ENCODE results near the gene SELENOO.

The SELENOO gene

GRCh38 chr22:50218996-50219727 is 18.4 kb downstream of the SELENOO start:
- Mint-ChIP-seq H3K27ac (no peak overlapping the region), H3K4me3 (no peak overlapping the region), H3K27me3 (no peaks in the 10 kb centered on the region), H3K4me1 (no peaks in the 10 kb centered on the region), H3K9me3 (no peaks in the 10 kb centered on the region), H3K36me3 (peaks cover 48% of the 10 kb centered on the region)
- no peak for DNase-seq
- CTCF ChIA-PET: interaction anchor here (1.0 kb wide), 1 partner anchor 10 kb away, joined by 3 read pairs; no protein-coding TSS in a partner anchor

GRCh38 chr22:50219800-50220602 is 19.2 kb downstream of the SELENOO start:
- Mint-ChIP-seq H3K27ac (no peak overlapping the region), H3K9me3 (no peaks in the 10 kb centered on the region), H3K36me3 (peaks cover 47% of the 10 kb centered on the region), H3K4me3 (no peak overlapping the region), H3K27me3 (no peaks in the 10 kb centered on the region), H3K4me1 (no peaks in the 10 kb centered on the region)
- CTCF ChIA-PET: interaction anchor here (1.6 kb wide), 1 partner anchor 19 kb away, joined by 3 read pairs; no protein-coding TSS in a partner anchor
- DNase-seq: no peak

GRCh38 chr22:50220603-50221409 is 20.0 kb downstream of the SELENOO start:
- CTCF ChIA-PET: interaction anchor here (1.6 kb wide), 1 partner anchor 18 kb away, joined by 3 read pairs; no protein-coding TSS in a partner anchor
- no peak overlapping the region for H3K27ac Mint-ChIP-seq

GRCh38 chr22:50221410-50222300 is 20.8 kb downstream of the SELENOO start:
- H3K9me3 Mint-ChIP-seq: no peaks in the 10 kb centered on the region
- H3K36me3 Mint-ChIP-seq: peaks cover 37% of the 10 kb centered on the region
- DNase-seq: no peak
- CTCF ChIA-PET: interaction anchor here (1.6 kb wide), 1 partner anchor 18 kb away, joined by 3 read pairs; no protein-coding TSS in a partner anchor
- no peak overlapping the region for H3K4me3 Mint-ChIP-seq
- no peak overlapping the region for H3K27ac Mint-ChIP-seq
- no peaks in the 10 kb centered on the region for H3K4me1 Mint-ChIP-seq
- no peaks in the 10 kb centered on the region for H3K27me3 Mint-ChIP-seq

More at GRCh38 chr22:50220603-50221409, 20.0 kb downstream of the SELENOO start:
- Mint-ChIP-seq H3K27me3 (no peaks in the 10 kb centered on the region), H3K4me1 (no peaks in the 10 kb centered on the region), H3K9me3 (no peaks in the 10 kb centered on the region), H3K36me3 (peaks cover 43% of the 10 kb centered on the region), H3K4me3 (no peak overlapping the region)
- no peak for DNase-seq

DNA sequence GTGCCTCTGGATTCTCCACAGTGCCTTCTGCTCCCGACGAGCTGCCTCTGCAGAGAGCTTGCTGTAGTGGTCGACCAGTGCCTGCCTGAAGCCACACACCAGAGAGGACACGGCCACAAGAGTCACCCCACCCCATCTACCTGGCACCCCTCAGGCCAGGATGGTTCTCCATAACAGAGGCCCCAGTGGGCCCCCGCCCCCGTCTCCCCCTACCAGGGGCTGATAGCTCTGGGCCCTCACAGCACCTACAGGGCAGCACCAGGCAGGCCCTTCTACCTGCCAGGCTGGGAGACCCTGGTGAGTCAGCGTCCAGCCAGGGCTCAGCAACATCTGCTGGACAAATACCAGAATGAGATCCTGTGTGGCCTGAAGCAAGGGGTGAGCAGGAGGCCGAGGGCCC is 21.7 kb downstream of the SELENOO start:
- Mint-ChIP-seq H3K9me3 (no peaks in the 10 kb centered on the region), H3K27ac (no peak overlapping the region), H3K4me1 (no peaks in the 10 kb centered on the region), H3K36me3 (peaks cover 36% of the 10 kb centered on the region), H3K4me3 (no peak overlapping the region), H3K27me3 (no peaks in the 10 kb centered on the region)
- no peak for DNase-seq
- CTCF ChIA-PET: no interaction called here

- CTCF ChIA-PET: interaction anchor here (1.5 kb wide), 1 partner anchor 9 kb away, joined by 4 read pairs; no protein-coding TSS in a partner anchor
- H3K27me3 Mint-ChIP-seq: no peaks in the 10 kb centered on the region
- no peak overlapping the region for H3K4me3 Mint-ChIP-seq
- H3K27ac Mint-ChIP-seq: no peak overlapping the region
- H3K36me3 Mint-ChIP-seq: peaks cover 38% of the 10 kb centered on the region
- H3K4me1 Mint-ChIP-seq: no peaks in the 10 kb centered on the region
- H3K9me3 Mint-ChIP-seq: no peaks in the 10 kb centered on the region
- no peak for DNase-seq
Observed at GRCh38 chr22:50224071-50224470, 23.3 kb downstream of the SELENOO start.

DNA sequence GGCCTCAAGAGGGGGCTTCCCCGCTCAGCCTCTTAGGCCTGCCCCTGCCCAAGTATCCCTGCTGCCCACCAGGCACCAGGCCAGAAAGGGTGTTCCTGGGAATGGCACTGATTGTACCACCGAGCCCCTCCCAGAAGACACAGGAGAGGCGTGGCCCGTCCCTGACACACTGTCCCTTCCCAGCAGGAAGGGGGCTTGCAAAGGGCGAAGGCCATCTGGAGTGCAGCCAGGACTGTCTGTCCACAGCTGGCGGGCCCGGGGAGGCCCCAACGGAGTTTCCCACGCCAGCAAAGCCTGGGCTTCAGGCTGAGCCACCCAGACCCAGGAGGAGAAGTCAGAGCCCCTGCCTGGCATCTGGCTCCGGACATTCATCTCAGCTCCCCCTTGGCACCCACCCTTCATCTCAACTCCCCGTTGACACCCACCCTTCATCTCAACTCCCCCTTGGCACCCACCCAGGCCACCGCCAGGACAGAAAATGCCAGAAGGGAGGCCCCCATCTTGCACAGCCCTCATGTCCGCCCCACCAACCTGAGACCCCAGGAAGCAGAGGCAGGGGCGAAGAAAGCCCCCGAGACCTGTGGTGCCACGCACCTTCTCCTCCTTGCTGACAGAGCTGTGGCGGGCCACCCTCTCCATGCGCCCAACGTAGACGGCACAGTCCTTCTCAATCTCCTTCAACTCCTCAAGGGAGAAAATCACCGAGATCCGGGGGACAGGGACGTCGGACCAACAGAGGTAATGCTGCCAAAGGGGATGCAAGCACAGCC is 24.6 kb downstream of the SELENOO start:
- no peaks in the 10 kb centered on the region for H3K4me1 Mint-ChIP-seq
- no peak overlapping the region for H3K4me3 Mint-ChIP-seq
- no peaks in the 10 kb centered on the region for H3K9me3 Mint-ChIP-seq
- H3K27me3 Mint-ChIP-seq: no peaks in the 10 kb centered on the region
- peaks cover 34% of the 10 kb centered on the region for H3K36me3 Mint-ChIP-seq
- CTCF ChIA-PET: no interaction called here
- no peak for DNase-seq
- no peak overlapping the region for H3K27ac Mint-ChIP-seq

DNA sequence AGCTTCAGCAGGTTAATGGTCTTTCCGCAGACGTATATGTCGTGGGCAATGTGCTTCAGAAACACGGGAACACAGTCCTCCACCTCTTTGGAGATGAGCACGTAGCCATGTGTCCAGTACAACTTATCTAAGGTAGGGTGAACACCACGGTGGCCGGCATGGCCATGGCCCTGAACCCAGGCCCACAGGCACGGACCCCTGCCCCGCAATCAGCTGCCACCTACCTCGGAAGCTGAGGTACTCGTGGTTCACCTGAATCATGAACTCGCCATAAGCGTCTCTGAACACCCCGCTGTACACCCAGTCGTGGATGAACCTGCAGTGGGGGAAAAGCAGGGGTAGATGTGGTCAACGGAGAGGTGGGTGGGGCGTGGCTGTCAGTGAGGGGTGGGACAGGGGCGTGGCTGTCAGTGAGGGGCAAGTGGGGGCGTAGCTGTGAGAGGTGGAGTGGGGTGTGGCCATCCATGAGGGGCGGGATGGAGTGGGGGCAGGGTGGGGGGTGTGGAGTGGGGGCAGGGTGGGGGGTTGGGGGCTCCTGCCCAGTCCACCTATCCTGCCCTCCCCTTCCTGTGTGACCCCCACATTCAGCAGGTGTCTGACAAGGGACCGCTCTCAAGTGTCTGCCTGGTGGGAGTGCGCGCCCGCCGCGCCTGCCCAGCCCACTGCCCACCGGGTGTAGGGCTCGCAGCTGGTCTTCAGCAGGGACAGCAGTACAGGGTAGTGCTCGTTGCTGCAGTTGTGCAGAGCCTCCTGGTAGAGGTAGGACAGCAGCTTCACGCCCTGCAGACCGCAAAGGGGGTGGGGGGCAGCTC is 25.5 kb downstream of the SELENOO start:
- Mint-ChIP-seq H3K4me1 (no peaks in the 10 kb centered on the region), H3K27me3 (no peaks in the 10 kb centered on the region), H3K9me3 (no peaks in the 10 kb centered on the region), H3K4me3 (no peak overlapping the region), H3K36me3 (peaks cover 29% of the 10 kb centered on the region), H3K27ac (no peak overlapping the region)
- DNase-seq: no peak
- CTCF ChIA-PET: interaction anchor here (1.4 kb wide), 1 partner anchor 11 kb away, joined by 3 read pairs; no protein-coding TSS in a partner anchor

- no peak for DNase-seq
- Mint-ChIP-seq H3K36me3 (peaks cover 29% of the 10 kb centered on the region), H3K4me3 (no peak overlapping the region), H3K4me1 (no peaks in the 10 kb centered on the region), H3K27me3 (no peaks in the 10 kb centered on the region), H3K27ac (no peak overlapping the region), H3K9me3 (no peaks in the 10 kb centered on the region)
- CTCF ChIA-PET: interaction anchor here (1.4 kb wide), 1 partner anchor 10 kb away, joined by 3 read pairs; no protein-coding TSS in a partner anchor
Observed at GRCh38 chr22:50226875-50227165, 26.0 kb downstream of the SELENOO start.

DNA sequence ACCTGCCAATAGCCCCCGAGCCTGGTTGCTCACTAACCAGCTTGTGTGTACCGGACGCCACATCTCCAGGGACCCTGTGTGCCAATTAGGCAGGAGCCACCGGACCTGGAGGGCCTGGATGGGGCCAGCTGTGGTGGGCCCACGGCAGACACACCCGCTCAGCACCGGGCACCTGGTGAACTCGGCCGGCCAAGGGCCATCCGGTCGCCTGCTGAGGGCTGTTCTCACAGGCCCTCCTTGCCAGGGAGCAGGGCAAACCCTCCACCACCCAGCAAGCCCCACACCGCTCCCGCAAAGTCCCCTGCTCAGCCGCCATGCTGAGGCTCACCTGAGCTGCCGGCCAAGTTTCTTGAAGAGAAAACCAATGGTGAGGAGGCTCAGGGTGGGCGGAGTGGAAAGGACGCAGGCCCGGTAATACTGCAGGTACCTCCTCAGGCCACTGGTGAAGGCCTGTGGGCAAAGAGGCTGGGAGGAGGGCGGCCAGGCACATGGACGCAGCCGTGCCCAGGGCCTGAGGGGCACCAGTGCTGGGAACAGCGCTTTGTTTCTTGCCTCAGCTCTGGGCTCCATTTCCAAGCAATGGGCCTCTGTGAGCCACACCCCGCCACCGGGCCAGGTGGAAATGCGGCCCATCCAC is 26.9 kb downstream of the SELENOO start:
- Mint-ChIP-seq H3K4me1 (no peaks in the 10 kb centered on the region), H3K36me3 (peaks cover 27% of the 10 kb centered on the region), H3K27me3 (no peaks in the 10 kb centered on the region), H3K4me3 (no peak overlapping the region), H3K9me3 (no peaks in the 10 kb centered on the region), H3K27ac (no peak overlapping the region)
- CTCF ChIA-PET: interaction anchor here (1.4 kb wide), 1 partner anchor 10 kb away, joined by 3 read pairs; no protein-coding TSS in a partner anchor
- DNase-seq: no peak

DNA sequence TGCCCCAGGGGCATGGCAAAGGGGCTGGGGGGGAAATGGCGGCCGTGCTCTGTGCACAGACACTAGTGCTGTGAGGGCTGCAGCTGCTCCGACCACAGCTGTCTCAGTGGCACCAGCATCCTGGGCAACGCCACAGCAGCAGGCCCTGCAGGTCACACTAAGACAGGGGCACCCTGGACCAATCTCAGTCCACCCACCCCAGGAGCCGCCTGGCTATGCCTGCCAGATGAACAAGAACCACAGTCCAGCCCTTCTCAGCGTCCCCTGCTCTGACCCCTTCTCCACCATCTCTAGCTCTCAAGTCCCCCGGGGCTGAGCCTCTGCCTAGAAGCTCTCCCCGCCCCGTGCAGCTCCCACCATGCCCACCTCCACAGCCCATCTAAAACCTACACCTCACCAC is 27.6 kb downstream of the SELENOO start:
- Mint-ChIP-seq H3K4me3 (no peak overlapping the region), H3K4me1 (no peaks in the 10 kb centered on the region), H3K9me3 (no peaks in the 10 kb centered on the region), H3K27me3 (no peaks in the 10 kb centered on the region), H3K36me3 (peaks cover 27% of the 10 kb centered on the region), H3K27ac (no peak overlapping the region)
- DNase-seq: no peak
- CTCF ChIA-PET: no interaction called here

- CTCF ChIA-PET: no interaction called here
- H3K27me3 Mint-ChIP-seq: no peaks in the 10 kb centered on the region
Observed at GRCh38 chr22:50229370-50229769, 28.6 kb downstream of the SELENOO start.

More at GRCh38 chr22:50229370-50229769, 28.6 kb downstream of the SELENOO start:
- no peaks in the 10 kb centered on the region for H3K4me1 Mint-ChIP-seq
- no peaks in the 10 kb centered on the region for H3K9me3 Mint-ChIP-seq
- peaks cover 24% of the 10 kb centered on the region for H3K36me3 Mint-ChIP-seq
- H3K4me3 Mint-ChIP-seq: no peak overlapping the region
- no peak overlapping the region for H3K27ac Mint-ChIP-seq
- no peak for DNase-seq

Measured in activated naive CD4-positive, alpha-beta T cell treated with anti-CD3 and anti-CD28 coated beads, Interleukin-2, amount 10 ng/mL, durations not matched to agents 7 days and 5 days (primary cell).